Activated B cell treated with CpG ODN at 0.5 μM for 24 hours (primary cell): ENCODE results near the gene NPR1. TPM values are rescaled to one million over a fixed set of nuclear protein-coding genes. Genes with fewer than 3 reads are reported as not detected.

Experiments
- ATAC-seq: fragments of 200-7000 bp; cut with Tn5 transposase; one replicate; pipeline ENCODE4 v1.10.0; 2021; ENCODE audit warnings: low read depth, mild to moderate bottlenecking, moderate library complexity
- CTCF ChIA-PET: fragments of 350-600 bp; sonication (Branson Sonifier 250); formaldehyde crosslinking; loops from one replicate; lab custom pipeline; 2021; ENCODE audit warnings: antibody characterized with exemption; lab: Charles Lee
- POLR2A ChIA-PET: fragments of 350-600 bp; sonication (Branson Sonifier 250); formaldehyde crosslinking; loops from one replicate; lab custom pipeline; 2021; ENCODE audit warnings: antibody characterized with exemption; lab: Charles Lee
- DNase-seq: peaks from one replicate; pipeline ENCODE4 v3.0.0; 2022
- H3K27ac Mint-ChIP-seq: one replicate; pipeline ENCODE4 v1.8.0; 2020; ENCODE audit warnings: mixed read lengths
- H3K27me3 Mint-ChIP-seq: one replicate; pipeline ENCODE4 v1.8.0; 2021; ENCODE audit warnings: mixed read lengths
- H3K36me3 Mint-ChIP-seq: one replicate; pipeline ENCODE4 v1.8.0; 2021; ENCODE audit warnings: low read depth, mixed read lengths
- H3K4me1 Mint-ChIP-seq: one replicate; pipeline ENCODE4 v1.8.0; 2021; ENCODE audit warnings: mixed read lengths
- H3K4me3 Mint-ChIP-seq: one replicate; pipeline ENCODE4 v1.8.0; 2020; ENCODE audit warnings: mild to moderate bottlenecking, mixed read lengths
- H3K9me3 Mint-ChIP-seq: one replicate; pipeline ENCODE4 v1.8.0; 2020; ENCODE audit warnings: mixed read lengths
- CTCF ChIP-seq: fragments of 200-600 bp; IDR thresholded peaks from one replicate; pipeline ENCODE4 v1.8.0; 2022; ENCODE audit warnings: antibody characterized with exemption, mild to moderate bottlenecking
- intact Hi-C: fragments of 100-400 bp; cut with micrococcal nuclease; formaldehyde crosslinking; loops from one replicate; pipeline ENCODE4 v1.15.1; 2024
- total RNA-seq: library from RNA; stranded (reverse); gene quantifications from 2 replicates; pipeline ENCODE4 v1.2.3, GENCODE V29; 2022

Gene NPR1
- total RNA-seq, 1 donor from 2014 or later: 0.82 TPM

GRCh38 chr1:153735090-153735420 is 56.6 kb downstream of the NPR1 start:
- H3K4me1 Mint-ChIP-seq: peaks cover 44% of the 10 kb centered on the region
- DNase-seq (no peak), ATAC-seq (no peak)
- intact Hi-C loops: no loop called here
- H3K27ac Mint-ChIP-seq: peak overlapping the region; percentile 54
- no peak for TF ChIP-seq CTCF
- ChIA-PET CTCF (interaction anchor here (0.6 to 1.0 kb wide), 2 partner anchors 63 to 253 kb away, joined by 3 read pairs; no protein-coding TSS in a partner anchor), POLR2A (no interaction called here)
- H3K4me3 Mint-ChIP-seq: no peak overlapping the region
- peaks cover 36% of the 10 kb centered on the region for H3K36me3 Mint-ChIP-seq
- no peaks in the 10 kb centered on the region for H3K9me3 Mint-ChIP-seq
- H3K27me3 Mint-ChIP-seq: no peaks in the 10 kb centered on the region

DNA sequence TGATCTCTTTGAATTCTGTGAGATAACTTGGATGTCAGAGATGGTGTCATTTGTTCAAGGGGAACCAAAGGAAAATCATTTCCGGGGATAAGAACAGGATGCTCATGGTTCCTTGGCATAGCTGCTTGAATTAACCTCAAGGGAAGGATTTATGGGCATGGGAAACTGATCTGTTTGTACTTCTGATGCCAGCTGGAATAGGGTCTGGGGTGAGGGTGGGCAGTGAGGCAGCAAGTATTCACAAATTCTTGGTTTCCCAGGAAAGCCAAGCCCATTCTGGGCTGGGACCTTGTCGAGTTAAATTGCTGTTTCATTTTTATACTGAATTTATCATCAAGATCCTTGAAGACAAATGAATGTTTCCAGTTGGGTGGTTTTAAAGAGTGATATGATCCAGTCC is 63.5 kb downstream of the NPR1 start:
- H3K27ac Mint-ChIP-seq: peak overlapping the region; percentile 80

DNA sequence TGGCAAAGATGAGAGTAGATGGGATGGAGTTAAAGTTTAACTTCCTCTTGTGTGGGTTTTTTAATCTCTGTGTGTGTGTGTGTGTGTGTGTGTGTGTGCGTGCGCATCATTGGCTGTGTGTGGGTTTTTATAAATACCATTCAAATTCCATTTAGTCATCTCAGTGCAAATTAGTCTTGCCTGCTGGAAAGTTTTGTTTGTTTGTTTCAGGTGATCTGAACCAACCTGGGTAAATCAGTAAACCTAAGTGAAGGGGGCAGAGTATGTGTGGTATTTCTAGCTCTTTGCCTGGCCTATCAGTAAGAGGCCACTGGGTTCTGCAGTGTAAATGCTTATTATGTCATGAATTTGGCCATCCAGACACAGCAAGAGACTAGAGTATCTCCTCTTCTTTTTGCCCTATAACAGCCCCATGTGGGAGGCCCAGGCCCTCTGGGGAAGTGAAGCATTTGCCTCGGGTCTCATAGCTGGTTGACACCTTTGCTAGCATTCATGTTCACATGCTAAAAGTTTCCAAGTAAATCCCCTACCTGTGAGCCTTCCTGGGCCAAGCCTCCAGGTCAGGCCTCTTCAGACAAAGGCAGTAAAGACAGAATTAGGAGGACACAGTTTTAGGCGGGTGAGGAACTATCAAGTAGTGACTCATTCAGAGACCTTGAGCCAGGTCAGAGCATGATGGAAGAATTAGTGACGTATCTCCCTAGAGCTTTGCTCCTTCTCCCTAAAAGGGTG is 64.1 kb downstream of the NPR1 start:
- Mint-ChIP-seq H3K27me3 (no peaks in the 10 kb centered on the region), H3K27ac (peak overlapping the region; percentile 80), H3K4me1 (peaks cover 35% of the 10 kb centered on the region), H3K4me3 (peak overlapping the region; percentile 55), H3K36me3 (peaks cover 68% of the 10 kb centered on the region), H3K9me3 (no peaks in the 10 kb centered on the region)
- ATAC-seq (peak; percentile 79), DNase-seq (peak; percentile 17)
- CTCF ChIA-PET: interaction anchor here (0.9 to 1.2 kb wide), 2 partner anchors 170 to 174 kb away, joined by 3 to 6 read pairs; no protein-coding TSS in a partner anchor
- TF ChIP-seq CTCF: no peak
- intact Hi-C loops: loop anchor here (1.0 to 5.0 kb wide), 2 partner anchors 10 to 35 kb away; no protein-coding TSS in a partner anchor
- POLR2A ChIA-PET: interaction anchor here (0.6 to 2.4 kb wide), 8 partner anchors 10 to 1416 kb away, joined by 3 to 22 read pairs (median 6); partner anchors contain the start of genes ILF2, INTS3 and S100A5

More for the DNA sequence above, 63.5 kb downstream of the NPR1 start:
- Mint-ChIP-seq H3K4me1 (peaks cover 35% of the 10 kb centered on the region), H3K9me3 (no peaks in the 10 kb centered on the region), H3K4me3 (peak overlapping the region; percentile 55), H3K36me3 (peaks cover 66% of the 10 kb centered on the region), H3K27me3 (no peaks in the 10 kb centered on the region)
- CTCF ChIA-PET: interaction anchor here (1.2 kb wide), 1 partner anchor 170 kb away, joined by 6 read pairs; no protein-coding TSS in a partner anchor
- intact Hi-C loops: loop anchor here (1.0 to 5.0 kb wide), 2 partner anchors 10 to 35 kb away; no protein-coding TSS in a partner anchor
- ATAC-seq (no peak), DNase-seq (no peak)
- POLR2A ChIA-PET: interaction anchor here (0.6 to 2.4 kb wide), 5 partner anchors 9 to 1825 kb away, joined by 3 to 22 read pairs (median 7); partner anchors contain the start of genes ILF2 and INTS3
- no peak for TF ChIP-seq CTCF

Other genes with a start within 250 kb of the NPR1 start
- not detected in 2 replicates for gene S100A7, start 218.0 kb upstream of the NPR1 start, total RNA-seq
- 166 and 186 TPM in 2 replicates for gene S100A6, start 142.7 kb upstream of the NPR1 start, total RNA-seq
- 0.51 TPM in 1 of 2 replicates, not detected in the other for gene S100A5, start 137.8 kb upstream of the NPR1 start, total RNA-seq
- gene S100A4, start 132.9 kb upstream of the NPR1 start, total RNA-seq: 315 and 398 TPM in 2 replicates
- gene S100A3, start 129.4 kb upstream of the NPR1 start, total RNA-seq: not detected in 2 replicates
- gene S100A2, start 112.8 kb upstream of the NPR1 start, total RNA-seq: 2.0 and 4.4 TPM in 2 replicates
- gene S100A16, start 65.6 kb upstream of the NPR1 start, total RNA-seq: not detected in 2 replicates
- gene S100A14, start 62.4 kb upstream of the NPR1 start, total RNA-seq: not detected in 2 replicates
- 16.2 and 17.6 TPM in 2 replicates for gene S100A13, start 51.2 kb upstream of the NPR1 start, total RNA-seq
- gene S100A1, start 50.3 kb upstream of the NPR1 start, total RNA-seq: 0.31 and 0.69 TPM in 2 replicates
- 140 and 148 TPM in 2 replicates for gene CHTOP, start 44.6 kb upstream of the NPR1 start, total RNA-seq
- gene SNAPIN, start 20.0 kb upstream of the NPR1 start, total RNA-seq: 50.4 and 51.5 TPM in 2 replicates
- 182 and 191 TPM in 2 replicates for gene ILF2, start 7.7 kb upstream of the NPR1 start, total RNA-seq
- 81.1 and 88.6 TPM in 2 replicates for gene INTS3, start 49.4 kb downstream of the NPR1 start, total RNA-seq
- 7.8 and 12.6 TPM in 2 replicates for gene SLC27A3, start 96.7 kb downstream of the NPR1 start, total RNA-seq
- gene GATAD2B, start 244.3 kb downstream of the NPR1 start, total RNA-seq: 78.4 and 86.3 TPM in 2 replicates